Adipocyte (in vitro differentiated cells): ENCODE results near the gene DYRK2.

Experiments
- DNase-seq: peaks from one replicate; pipeline ENCODE4 v3.0.0-alpha.2; 2015; ENCODE audit warnings: low read depth
- H3K27me3 ChIP-seq: replicated peaks from 2 replicates; pipeline ENCODE4 v1.7.0; 2013; ENCODE audit warnings: mild to moderate bottlenecking, low read length, moderate library complexity; ENCODE audit not compliant: control insufficient read depth, insufficient read depth
- H3K36me3 ChIP-seq: 2 replicates; pipeline ENCODE4 v1.7.0; 2013; ENCODE audit warnings: low read length, mild to moderate bottlenecking, moderate library complexity; ENCODE audit not compliant: control insufficient read depth, insufficient read depth, severe bottlenecking
- H3K4me1 ChIP-seq: 2 replicates; pipeline ENCODE4 v1.7.0; 2013; ENCODE audit warnings: mild to moderate bottlenecking, low read length, moderate library complexity; ENCODE audit not compliant: control insufficient read depth, insufficient read depth
- H3K4me3 ChIP-seq: 2 replicates; pipeline ENCODE4 v1.7.0; 2013; ENCODE audit warnings: mild to moderate bottlenecking, low read length, moderate library complexity
- H3K9ac ChIP-seq: 2 replicates; pipeline ENCODE4 v1.7.0; 2013; ENCODE audit warnings: mild to moderate bottlenecking, low read length, moderate library complexity
- H3K9me3 ChIP-seq: 2 replicates; pipeline ENCODE4 v1.7.0; 2013; ENCODE audit warnings: mild to moderate bottlenecking, low read length, moderate library complexity; ENCODE audit not compliant: control insufficient read depth

Gene DYRK2

GRCh38 chr12:67709367-67709954 is 60.9 kb downstream of the DYRK2 start:
- Histone ChIP-seq H3K27me3 (no peaks in the 10 kb centered on the region), H3K9ac (no peak overlapping the region), H3K4me1 (peaks cover 15% of the 10 kb centered on the region), H3K9me3 (no peaks in the 10 kb centered on the region), H3K36me3 (no peaks in the 10 kb centered on the region), H3K4me3 (no peak overlapping the region)
- no peak for DNase-seq

GRCh38 chr12:67710582-67710981 is 62.0 kb downstream of the DYRK2 start:
- H3K4me3 ChIP-seq: no peak overlapping the region
- H3K4me1 ChIP-seq: peaks cover 9% of the 10 kb centered on the region
- H3K27me3 ChIP-seq: no peaks in the 10 kb centered on the region
- H3K36me3 ChIP-seq: no peaks in the 10 kb centered on the region
- H3K9me3 ChIP-seq: no peaks in the 10 kb centered on the region
- no peak for DNase-seq
- H3K9ac ChIP-seq: no peak overlapping the region

DNA sequence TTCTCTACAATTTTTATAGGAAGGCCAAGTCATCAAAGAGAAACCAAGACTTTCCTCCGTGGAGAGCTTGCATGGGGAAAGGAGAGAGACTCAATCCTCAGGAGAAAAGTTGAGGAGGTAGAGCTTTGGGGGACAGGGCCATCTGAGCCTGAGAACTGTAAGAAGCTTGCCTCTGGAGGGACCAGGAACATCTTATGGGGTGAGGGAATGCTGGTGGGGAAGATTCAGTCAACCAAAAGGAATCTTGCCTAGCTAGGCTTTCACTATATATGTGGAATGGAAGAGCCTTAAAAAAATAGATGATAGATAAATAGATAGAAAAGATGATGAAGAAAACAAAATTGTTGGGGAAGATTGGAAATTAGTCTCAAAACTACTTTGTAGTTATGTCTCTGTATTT is 63.5 kb downstream of the DYRK2 start:
- peaks cover 1% of the 10 kb centered on the region for H3K4me1 ChIP-seq
- no peak overlapping the region for H3K9ac ChIP-seq
- no peaks in the 10 kb centered on the region for H3K36me3 ChIP-seq
- H3K27me3 ChIP-seq: no peaks in the 10 kb centered on the region
- DNase-seq: no peak
- no peaks in the 10 kb centered on the region for H3K9me3 ChIP-seq
- H3K4me3 ChIP-seq: no peak overlapping the region

GRCh38 chr12:67714648-67715047 is 66.1 kb downstream of the DYRK2 start:
- Histone ChIP-seq H3K4me3 (no peak overlapping the region), H3K36me3 (no peaks in the 10 kb centered on the region), H3K9me3 (no peaks in the 10 kb centered on the region), H3K9ac (no peak overlapping the region), H3K27me3 (no peaks in the 10 kb centered on the region), H3K4me1 (peaks cover 5% of the 10 kb centered on the region)
- DNase-seq: no peak
